Measurements from ENCODE around the gene SLC2A1.
A peak's percentile ranks its signal among the peaks of the same experiment; 100 is the strongest.

SLC2A1 gene

GRCh38 chr1:42924851-42925760 is 33.6 kb downstream of the SLC2A1 start:
- peak; percentile 83 for DNase-seq
- no CpG with 5 or more reads among the region's 19 CpGs for whole genome bisulfite sequencing (ENCODE audit: extremely low coverage, insufficient coverage, low lambda C conversion rate)
- H4K8ac ChIP-seq (ENCODE audit: low read depth, low read length): peak overlapping the region; percentile 87

GRCh38 chr1:42924082-42924850 is 34.4 kb downstream of the SLC2A1 start:
- no peaks in the 10 kb centered on the region for H3K27me3 ChIP-seq (ENCODE audit: insufficient read depth, low read length, poor library complexity)
- peak overlapping the region; percentile 67 for H3K4me2 ChIP-seq (ENCODE audit: low read length)
- H4K5ac ChIP-seq (ENCODE audit: low read length): no peak overlapping the region
- peak overlapping the region; percentile 88 for H3K56ac ChIP-seq (ENCODE audit: low read length)
- H4K8ac ChIP-seq (ENCODE audit: low read depth, low read length): peak overlapping the region; percentile 87
- H3K4ac ChIP-seq (ENCODE audit: low read depth, low read length): peak overlapping the region; percentile 49
- peak; percentile 98 for DNase-seq
- no peak overlapping the region for H2BK120ac ChIP-seq (ENCODE audit: low read depth, low read length)
- peak overlapping the region; percentile 88 for H3K18ac ChIP-seq (ENCODE audit: low read length)
- H3K36me3 ChIP-seq (ENCODE audit: control insufficient read depth, insufficient read depth, low read length): peaks cover 21% of the 10 kb centered on the region
- peak overlapping the region; percentile 96 for H3K27ac ChIP-seq (ENCODE audit: low read depth, low read length)
- no peaks in the 10 kb centered on the region for H3K79me1 ChIP-seq (ENCODE audit: low read length)
- H2BK15ac ChIP-seq (replicated peaks; ENCODE audit: low read depth): no peak overlapping the region
- peak overlapping the region; percentile 90 for H3K9ac ChIP-seq (ENCODE audit: low read length)
- no peaks in the 10 kb centered on the region for H3K79me2 ChIP-seq (ENCODE audit: control insufficient read depth, insufficient read depth, low read length)
- H2AK5ac ChIP-seq (ENCODE audit: low read length): no peak overlapping the region
- H3K23ac ChIP-seq (ENCODE audit: low read length): no peak overlapping the region
- H3K4me1 ChIP-seq (ENCODE audit: control insufficient read depth, low read depth, low read length): peaks cover 6% of the 10 kb centered on the region
- no peak overlapping the region for H2BK5ac ChIP-seq (ENCODE audit: low read length)
- H3K4me3 ChIP-seq (ENCODE audit: low read length): peak overlapping the region; percentile 52
- WGBS (ENCODE audit: extremely low coverage, insufficient coverage, low lambda C conversion rate): no CpG with 5 or more reads among the region's 62 CpGs

More at GRCh38 chr1:42924851-42925760, 33.6 kb downstream of the SLC2A1 start:
- no peak overlapping the region for H3K4me3 ChIP-seq (ENCODE audit: low read length)
- no peak overlapping the region for H3K23ac ChIP-seq (ENCODE audit: low read length)
- H2BK15ac ChIP-seq (replicated peaks; ENCODE audit: low read depth): no peak overlapping the region
- peak overlapping the region; percentile 88 for H3K56ac ChIP-seq (ENCODE audit: low read length)
- no peak overlapping the region for H2BK120ac ChIP-seq (ENCODE audit: low read depth, low read length)
- H3K79me1 ChIP-seq (ENCODE audit: low read length): no peaks in the 10 kb centered on the region
- H3K79me2 ChIP-seq (ENCODE audit: control insufficient read depth, insufficient read depth, low read length): no peaks in the 10 kb centered on the region
- peak overlapping the region; percentile 96 for H3K27ac ChIP-seq (ENCODE audit: low read depth, low read length)
- no peak overlapping the region for H4K5ac ChIP-seq (ENCODE audit: low read length)
- H3K18ac ChIP-seq (ENCODE audit: low read length): peak overlapping the region; percentile 88
- peak overlapping the region; percentile 67 for H3K4me2 ChIP-seq (ENCODE audit: low read length)
- no peaks in the 10 kb centered on the region for H3K27me3 ChIP-seq (ENCODE audit: insufficient read depth, low read length, poor library complexity)
- peak overlapping the region; percentile 17 for H3K4ac ChIP-seq (ENCODE audit: low read depth, low read length)
- H2AK5ac ChIP-seq (ENCODE audit: low read length): no peak overlapping the region
- peaks cover 6% of the 10 kb centered on the region for H3K4me1 ChIP-seq (ENCODE audit: control insufficient read depth, low read depth, low read length)
- H3K9ac ChIP-seq (ENCODE audit: low read length): peak overlapping the region; percentile 90
- peaks cover 27% of the 10 kb centered on the region for H3K36me3 ChIP-seq (ENCODE audit: control insufficient read depth, insufficient read depth, low read length)
- H2BK5ac ChIP-seq (ENCODE audit: low read length): no peak overlapping the region

GRCh38 chr1:42923367-42924081 is 35.1 kb downstream of the SLC2A1 start:
- H3K4ac ChIP-seq (ENCODE audit: low read depth, low read length): peak overlapping the region; percentile 49
- H3K27ac ChIP-seq (ENCODE audit: low read depth, low read length): peak overlapping the region; percentile 47
- peak overlapping the region; percentile 63 for H3K4me2 ChIP-seq (ENCODE audit: low read length)
- DNase-seq: no peak
- H3K56ac ChIP-seq (ENCODE audit: low read length): peak overlapping the region; percentile 81
- H3K36me3 ChIP-seq (ENCODE audit: control insufficient read depth, insufficient read depth, low read length): peaks cover 15% of the 10 kb centered on the region
- WGBS (ENCODE audit: extremely low coverage, insufficient coverage, low lambda C conversion rate): no CpG with 5 or more reads among the region's 14 CpGs
- no peak overlapping the region for H4K8ac ChIP-seq (ENCODE audit: low read depth, low read length)
- peak overlapping the region; percentile 76 for H2BK5ac ChIP-seq (ENCODE audit: low read length)
- no peak overlapping the region for H3K23ac ChIP-seq (ENCODE audit: low read length)
- H3K4me3 ChIP-seq (ENCODE audit: low read length): no peak overlapping the region
- no peaks in the 10 kb centered on the region for H3K27me3 ChIP-seq (ENCODE audit: insufficient read depth, low read length, poor library complexity)
- H2BK15ac ChIP-seq (replicated peaks; ENCODE audit: low read depth): no peak overlapping the region
- no peak overlapping the region for H2AK5ac ChIP-seq (ENCODE audit: low read length)
- H4K5ac ChIP-seq (ENCODE audit: low read length): no peak overlapping the region
- H3K9ac ChIP-seq (ENCODE audit: low read length): peak overlapping the region; percentile 70
- H3K4me1 ChIP-seq (ENCODE audit: control insufficient read depth, low read depth, low read length): peaks cover 6% of the 10 kb centered on the region
- H3K79me2 ChIP-seq (ENCODE audit: control insufficient read depth, insufficient read depth, low read length): no peaks in the 10 kb centered on the region
- peak overlapping the region; percentile 54 for H3K18ac ChIP-seq (ENCODE audit: low read length)
- no peak overlapping the region for H2BK120ac ChIP-seq (ENCODE audit: low read depth, low read length)
- no peaks in the 10 kb centered on the region for H3K79me1 ChIP-seq (ENCODE audit: low read length)

DNA sequence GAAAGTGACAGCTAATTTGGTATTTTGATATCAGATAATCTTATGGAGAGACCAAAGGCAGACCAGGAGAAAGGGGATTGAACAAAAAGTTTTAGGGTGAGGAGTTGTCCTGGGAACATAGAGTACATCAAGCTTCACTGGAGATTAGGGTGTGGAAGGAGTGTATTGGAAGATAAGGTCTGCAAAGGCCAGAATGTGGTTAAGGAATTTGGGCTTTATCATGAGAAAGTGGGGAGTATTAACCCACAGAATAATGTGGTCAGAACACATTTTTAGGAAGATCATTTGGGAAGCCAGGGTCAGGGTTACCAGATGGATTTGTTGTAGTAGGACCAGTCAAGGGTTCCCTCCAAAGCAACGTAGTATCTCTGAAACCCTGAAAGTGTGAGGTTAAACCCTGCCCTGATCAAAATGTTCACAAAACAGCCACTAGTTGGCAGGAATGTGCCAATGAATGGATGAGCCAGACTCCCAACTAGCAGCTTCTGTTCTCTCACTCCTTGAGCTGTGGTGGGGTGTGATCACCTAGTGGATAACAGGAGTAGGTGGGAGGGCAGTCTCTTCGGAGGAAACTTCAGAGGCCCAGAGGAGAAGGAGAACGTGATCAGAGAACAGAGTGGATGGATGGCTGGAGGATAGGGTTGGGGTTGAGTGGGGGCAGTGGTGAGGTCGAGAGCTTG is 35.8 kb downstream of the SLC2A1 start:
- Histone ChIP-seq H3K79me1 (ENCODE audit: low read length) (no peaks in the 10 kb centered on the region), H2BK120ac (ENCODE audit: low read depth, low read length) (no peak overlapping the region), H4K5ac (ENCODE audit: low read length) (no peak overlapping the region), H3K18ac (ENCODE audit: low read length) (no peak overlapping the region), H3K23ac (ENCODE audit: low read length) (no peak overlapping the region), H3K79me2 (ENCODE audit: control insufficient read depth, insufficient read depth, low read length) (no peaks in the 10 kb centered on the region), H3K9ac (ENCODE audit: low read length) (peak overlapping the region; percentile 70), H4K8ac (ENCODE audit: low read depth, low read length) (no peak overlapping the region), H3K4me3 (ENCODE audit: low read length) (no peak overlapping the region), H3K4ac (ENCODE audit: low read depth, low read length) (no peak overlapping the region), H3K4me2 (ENCODE audit: low read length) (no peak overlapping the region), H3K4me1 (ENCODE audit: control insufficient read depth, low read depth, low read length) (peaks cover 6% of the 10 kb centered on the region), H3K27ac (ENCODE audit: low read depth, low read length) (peak overlapping the region; percentile 47), H2BK15ac (replicated peaks; ENCODE audit: low read depth) (peak overlapping the region; percentile 86), H3K36me3 (ENCODE audit: control insufficient read depth, insufficient read depth, low read length) (peaks cover 9% of the 10 kb centered on the region), H3K27me3 (ENCODE audit: insufficient read depth, low read length, poor library complexity) (no peaks in the 10 kb centered on the region), H3K56ac (ENCODE audit: low read length) (peak overlapping the region; percentile 81), H2BK5ac (ENCODE audit: low read length) (no peak overlapping the region), H2AK5ac (ENCODE audit: low read length) (no peak overlapping the region)
- no CpG with 5 or more reads among the region's 4 CpGs for WGBS (ENCODE audit: extremely low coverage, insufficient coverage, low lambda C conversion rate)
- peak; percentile 98 for DNase-seq

GRCh38 chr1:42921769-42922168 is 36.9 kb downstream of the SLC2A1 start:
- H4K5ac ChIP-seq (ENCODE audit: low read length): no peak overlapping the region
- H3K79me1 ChIP-seq (ENCODE audit: low read length): no peaks in the 10 kb centered on the region
- no peak overlapping the region for H3K9ac ChIP-seq (ENCODE audit: low read length)
- H3K79me2 ChIP-seq (ENCODE audit: control insufficient read depth, insufficient read depth, low read length): no peaks in the 10 kb centered on the region
- no peak overlapping the region for H2BK120ac ChIP-seq (ENCODE audit: low read depth, low read length)
- H3K4ac ChIP-seq (ENCODE audit: low read depth, low read length): no peak overlapping the region
- no peak overlapping the region for H2AK5ac ChIP-seq (ENCODE audit: low read length)
- no peak overlapping the region for H2BK5ac ChIP-seq (ENCODE audit: low read length)
- H3K18ac ChIP-seq (ENCODE audit: low read length): no peak overlapping the region
- H3K56ac ChIP-seq (ENCODE audit: low read length): no peak overlapping the region
- H3K4me2 ChIP-seq (ENCODE audit: low read length): no peak overlapping the region
- no CpG with 5 or more reads among the region's 4 CpGs for WGBS (ENCODE audit: extremely low coverage, insufficient coverage, low lambda C conversion rate)
- H3K27me3 ChIP-seq (ENCODE audit: insufficient read depth, low read length, poor library complexity): no peaks in the 10 kb centered on the region
- H4K8ac ChIP-seq (ENCODE audit: low read depth, low read length): no peak overlapping the region
- H3K4me1 ChIP-seq (ENCODE audit: control insufficient read depth, low read depth, low read length): peaks cover 6% of the 10 kb centered on the region
- H3K27ac ChIP-seq (ENCODE audit: low read depth, low read length): no peak overlapping the region
- no peak overlapping the region for H3K23ac ChIP-seq (ENCODE audit: low read length)
- DNase-seq: no peak
- no peak overlapping the region for H3K4me3 ChIP-seq (ENCODE audit: low read length)
- peaks cover 2% of the 10 kb centered on the region for H3K36me3 ChIP-seq (ENCODE audit: control insufficient read depth, insufficient read depth, low read length)
- no peak overlapping the region for H2BK15ac ChIP-seq (replicated peaks; ENCODE audit: low read depth)

All from mesendoderm (in vitro differentiated cells).